ENCODE measurements around the gene GALNT17. TPM values are rescaled to one million over a fixed set of nuclear protein-coding genes. Genes with fewer than 3 reads are reported as not detected.

The GALNT17 gene
- polyA plus RNA-seq, 1 donor (not counting 4 experiments of a cell fraction or from before 2014, with no cell fraction given), result not detected

DNA sequence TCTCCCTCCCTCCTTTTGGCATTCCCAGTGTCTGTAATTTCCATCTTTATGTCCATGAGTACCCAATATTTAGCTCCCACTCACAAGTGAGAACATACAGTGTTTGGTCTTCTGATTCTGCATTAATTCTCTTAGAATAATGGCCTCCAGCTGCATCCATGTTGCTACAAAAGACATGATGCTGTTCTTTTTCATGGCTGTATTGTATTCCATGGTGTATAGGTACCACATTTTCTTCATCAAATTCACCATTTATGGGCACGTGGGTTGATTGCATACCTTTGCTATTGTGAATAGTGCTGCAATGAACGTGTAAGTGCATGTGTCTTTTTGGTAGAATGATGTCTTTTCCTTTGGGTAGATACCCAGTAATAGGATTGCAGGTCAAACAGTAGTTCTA, 576.8 kb downstream of the GALNT17 start:
- no peak overlapping the region for H3K4me3 ChIP-seq (ENCODE audit: control insufficient read depth in 2 of 3, extremely low read depth in 1 of 3, insufficient read depth in 2 of 3, low read depth in 1 of 3, low read length in 3 of 3)
- no peaks in the 10 kb centered on the region for H3K36me3 ChIP-seq (ENCODE audit: control insufficient read depth in 2 of 2, extremely low read depth in 1 of 2, insufficient read depth in 2 of 2, low read length in 2 of 2)
- H3K4me2 ChIP-seq (ENCODE audit: control insufficient read depth, extremely low read depth, insufficient read depth, low read depth, low read length), result no peak overlapping the region
- H3K27me3 ChIP-seq (ENCODE audit: control insufficient read depth, extremely low read depth, insufficient read depth, low read length), result no peaks in the 10 kb centered on the region
- H4K20me1 ChIP-seq (ENCODE audit: control insufficient read depth, extremely low read depth, insufficient read depth, low read length), result no peaks in the 10 kb centered on the region
- H2AFZ ChIP-seq (ENCODE audit: control insufficient read depth, low read length), result no peak overlapping the region
- no peaks in the 10 kb centered on the region for H3K79me2 ChIP-seq (ENCODE audit: control insufficient read depth, insufficient read depth, low read length)
- H3K27ac ChIP-seq (ENCODE audit: control insufficient read depth, insufficient read depth, low read length), result no peak overlapping the region
- H3K9ac ChIP-seq (ENCODE audit: control insufficient read depth, extremely low read depth, insufficient read depth, low read length), result no peak overlapping the region
- TF ChIP-seq, protein P1, sequence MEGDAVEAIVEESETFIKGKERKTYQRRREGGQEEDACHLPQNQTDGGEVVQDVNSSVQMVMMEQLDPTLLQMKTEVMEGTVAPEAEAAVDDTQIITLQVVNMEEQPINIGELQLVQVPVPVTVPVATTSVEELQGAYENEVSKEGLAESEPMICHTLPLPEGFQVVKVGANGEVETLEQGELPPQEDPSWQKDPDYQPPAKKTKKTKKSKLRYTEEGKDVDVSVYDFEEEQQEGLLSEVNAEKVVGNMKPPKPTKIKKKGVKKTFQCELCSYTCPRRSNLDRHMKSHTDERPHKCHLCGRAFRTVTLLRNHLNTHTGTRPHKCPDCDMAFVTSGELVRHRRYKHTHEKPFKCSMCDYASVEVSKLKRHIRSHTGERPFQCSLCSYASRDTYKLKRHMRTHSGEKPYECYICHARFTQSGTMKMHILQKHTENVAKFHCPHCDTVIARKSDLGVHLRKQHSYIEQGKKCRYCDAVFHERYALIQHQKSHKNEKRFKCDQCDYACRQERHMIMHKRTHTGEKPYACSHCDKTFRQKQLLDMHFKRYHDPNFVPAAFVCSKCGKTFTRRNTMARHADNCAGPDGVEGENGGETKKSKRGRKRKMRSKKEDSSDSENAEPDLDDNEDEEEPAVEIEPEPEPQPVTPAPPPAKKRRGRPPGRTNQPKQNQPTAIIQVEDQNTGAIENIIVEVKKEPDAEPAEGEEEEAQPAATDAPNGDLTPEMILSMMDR (optimal IDR thresholded peaks at IDR 0.05 in 1 of 3, IDR thresholded peaks at IDR 0.05 in 1 of 3, conservative IDR thresholded peaks at IDR 0.05 in 1 of 3; ENCODE audit: extremely low read depth in 1 of 3, insufficient read depth in 2 of 3, low read length in 3 of 3), result no peak
- no peak for TF ChIP-seq EZH2 (IDR thresholded peaks at IDR 0.05; ENCODE audit: low read length)
- H3K4me1 ChIP-seq (ENCODE audit: control insufficient read depth, extremely low read depth, insufficient read depth, low read length), result no peaks in the 10 kb centered on the region
- FAIRE-seq (no peak), DNase-seq (ENCODE audit: low read depth, low spot score) (no peak)
- H3K9me1 ChIP-seq (ENCODE audit: control insufficient read depth, extremely low read depth, insufficient read depth, low read length), result no peaks in the 10 kb centered on the region
- H3K9me3 ChIP-seq (ENCODE audit: control insufficient read depth, low read depth, low read length), result no peaks in the 10 kb centered on the region
- dilution Hi-C loops (cut with MboI; ENCODE audit: extremely low pct_ligation_motif_present, low sequenced_read_pairs), result no loop called here

DNA sequence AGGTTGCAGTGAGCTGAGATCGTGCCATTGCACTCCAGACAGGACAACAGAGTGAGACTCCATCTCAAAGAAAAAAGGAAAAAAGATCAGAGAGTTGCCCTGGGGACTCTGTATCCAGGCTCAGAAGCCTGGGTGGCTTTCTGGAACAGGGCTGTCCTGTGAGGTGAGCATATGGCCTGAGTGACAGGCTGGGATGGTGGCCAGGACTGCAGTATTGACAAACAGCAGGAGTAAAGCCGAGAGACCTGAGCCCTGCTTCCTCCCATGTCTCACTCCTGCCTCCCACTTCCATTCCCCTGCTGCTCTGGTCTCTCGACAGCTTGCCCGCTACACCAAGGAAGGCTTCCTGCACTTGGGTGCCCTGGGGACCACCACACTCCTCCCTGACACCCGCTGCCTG, 578.5 kb downstream of the GALNT17 start:
- H3K27me3 ChIP-seq (ENCODE audit: control insufficient read depth, extremely low read depth, insufficient read depth, low read length), result no peaks in the 10 kb centered on the region
- peaks cover 4% of the 10 kb centered on the region for H3K9me3 ChIP-seq (ENCODE audit: control insufficient read depth, low read depth, low read length)
- H3K9me1 ChIP-seq (ENCODE audit: control insufficient read depth, extremely low read depth, insufficient read depth, low read length), result no peaks in the 10 kb centered on the region
- no peaks in the 10 kb centered on the region for H3K4me1 ChIP-seq (ENCODE audit: control insufficient read depth, extremely low read depth, insufficient read depth, low read length)
- no peak for FAIRE-seq
- H3K79me2 ChIP-seq (ENCODE audit: control insufficient read depth, insufficient read depth, low read length), result no peaks in the 10 kb centered on the region
- no peak overlapping the region for H3K9ac ChIP-seq (ENCODE audit: control insufficient read depth, extremely low read depth, insufficient read depth, low read length)
- H3K4me2 ChIP-seq (ENCODE audit: control insufficient read depth, extremely low read depth, insufficient read depth, low read depth, low read length), result no peak overlapping the region
- H2AFZ ChIP-seq (ENCODE audit: control insufficient read depth, low read length), result no peak overlapping the region
- no peak overlapping the region for H3K4me3 ChIP-seq (ENCODE audit: control insufficient read depth in 2 of 3, extremely low read depth in 1 of 3, insufficient read depth in 2 of 3, low read depth in 1 of 3, low read length in 3 of 3)
- H3K27ac ChIP-seq (ENCODE audit: control insufficient read depth, insufficient read depth, low read length), result no peak overlapping the region
- dilution Hi-C loops (cut with MboI; ENCODE audit: extremely low pct_ligation_motif_present, low sequenced_read_pairs), result no loop called here
- no peaks in the 10 kb centered on the region for H3K36me3 ChIP-seq (ENCODE audit: control insufficient read depth in 2 of 2, extremely low read depth in 1 of 2, insufficient read depth in 2 of 2, low read length in 2 of 2)
- TF ChIP-seq EZH2 (IDR thresholded peaks at IDR 0.05; ENCODE audit: low read length), result no peak
- TF ChIP-seq, protein P1 (optimal IDR thresholded peaks at IDR 0.05 in 1 of 3, IDR thresholded peaks at IDR 0.05 in 1 of 3, conservative IDR thresholded peaks at IDR 0.05 in 1 of 3; ENCODE audit: extremely low read depth in 1 of 3, insufficient read depth in 2 of 3, low read length in 3 of 3), result no peak
- no peaks in the 10 kb centered on the region for H4K20me1 ChIP-seq (ENCODE audit: control insufficient read depth, extremely low read depth, insufficient read depth, low read length)
- no peak for DNase-seq (ENCODE audit: low read depth, low spot score)
